ENCODE results near the gene YEATS4. TPM values are rescaled to one million over a fixed set of nuclear protein-coding genes. Genes with fewer than 3 reads are reported as not detected.

The YEATS4 gene
- polyA plus RNA-seq, 3 donors: 6.6 to 20.9 (median 16.0) TPM

DNA sequence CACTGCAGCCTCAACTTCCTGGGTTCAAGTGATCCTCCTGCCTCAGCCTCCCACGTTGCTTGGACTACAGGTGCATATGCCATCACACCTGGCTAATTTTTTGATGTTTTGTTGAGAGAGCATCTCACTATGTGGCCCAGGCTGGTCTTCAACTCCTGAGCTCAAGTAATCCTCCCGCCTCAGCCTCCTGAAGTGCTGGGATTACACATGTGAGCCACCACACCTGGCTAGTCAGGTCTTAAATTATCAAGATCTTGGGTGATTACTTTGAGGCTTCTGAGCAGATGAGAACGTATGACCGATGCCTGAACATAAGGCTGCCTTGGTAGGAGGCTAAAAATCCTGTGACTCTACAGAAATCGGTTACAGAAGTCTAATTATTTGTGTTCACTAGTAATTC lies 57.7 kb downstream of the YEATS4 start:
- Histone ChIP-seq H3K9me3 (replicated peaks in 1 of 2; ENCODE audit: control insufficient read depth in 1 of 2, insufficient read depth in 1 of 2, low read length in 2 of 2) (no peaks in the 10 kb centered on the region), H3K27me3 (ENCODE audit: control insufficient read depth in 2 of 2, insufficient read depth in 2 of 2, low read length in 2 of 2) (no peaks in the 10 kb centered on the region), H3K27ac (ENCODE audit: low read depth in 1 of 2, low read length in 2 of 2) (no peak overlapping the region), H3K36me3 (replicated peaks in 1 of 2; ENCODE audit: control insufficient read depth in 1 of 2, insufficient read depth in 2 of 2, low read length in 2 of 2) (no peaks in the 10 kb centered on the region), H3K79me2 (ENCODE audit: insufficient read depth, low read length) (no peaks in the 10 kb centered on the region), H4K20me1 (ENCODE audit: insufficient read depth, low read length) (no peaks in the 10 kb centered on the region), H3K4me3 (replicated peaks in 1 of 3; ENCODE audit: low read depth in 2 of 3, low read length in 3 of 3) (no peak overlapping the region), H3K4me2 (replicated peaks; ENCODE audit: extremely low read depth, low read length, poor library complexity, severe bottlenecking) (no peak overlapping the region), H3K4me1 (ENCODE audit: control insufficient read depth in 1 of 2, insufficient read depth in 2 of 2, low read length in 2 of 2) (no peaks in the 10 kb centered on the region), H2AFZ (ENCODE audit: insufficient read depth, low read depth, low read length, poor library complexity, severe bottlenecking) (no peak overlapping the region), H3K9ac (ENCODE audit: insufficient read depth, low read length, poor library complexity, severe bottlenecking) (no peak overlapping the region)
- Mint-ChIP-seq H3K4me1 (no peaks in the 10 kb centered on the region), H3K9me3 (peaks cover 0 to 3% (median 0%) of the 10 kb centered on the region in 7 donors), H3K4me3 (no peak overlapping the region), H3K27me3 (ENCODE audit: low read depth in 3 of 3) (no peaks in the 10 kb centered on the region), H3K27ac (peak overlapping the region in 2 of 7 donors; percentile 58 to 61), H3K36me3 (peaks cover 0 to 3% of the 10 kb centered on the region in 2 donors)
- no peak for DNase-seq
- intact Hi-C loops (cut with micrococcal nuclease): no loop called here
- TF ChIP-seq, protein P1, sequence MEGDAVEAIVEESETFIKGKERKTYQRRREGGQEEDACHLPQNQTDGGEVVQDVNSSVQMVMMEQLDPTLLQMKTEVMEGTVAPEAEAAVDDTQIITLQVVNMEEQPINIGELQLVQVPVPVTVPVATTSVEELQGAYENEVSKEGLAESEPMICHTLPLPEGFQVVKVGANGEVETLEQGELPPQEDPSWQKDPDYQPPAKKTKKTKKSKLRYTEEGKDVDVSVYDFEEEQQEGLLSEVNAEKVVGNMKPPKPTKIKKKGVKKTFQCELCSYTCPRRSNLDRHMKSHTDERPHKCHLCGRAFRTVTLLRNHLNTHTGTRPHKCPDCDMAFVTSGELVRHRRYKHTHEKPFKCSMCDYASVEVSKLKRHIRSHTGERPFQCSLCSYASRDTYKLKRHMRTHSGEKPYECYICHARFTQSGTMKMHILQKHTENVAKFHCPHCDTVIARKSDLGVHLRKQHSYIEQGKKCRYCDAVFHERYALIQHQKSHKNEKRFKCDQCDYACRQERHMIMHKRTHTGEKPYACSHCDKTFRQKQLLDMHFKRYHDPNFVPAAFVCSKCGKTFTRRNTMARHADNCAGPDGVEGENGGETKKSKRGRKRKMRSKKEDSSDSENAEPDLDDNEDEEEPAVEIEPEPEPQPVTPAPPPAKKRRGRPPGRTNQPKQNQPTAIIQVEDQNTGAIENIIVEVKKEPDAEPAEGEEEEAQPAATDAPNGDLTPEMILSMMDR (IDR thresholded peaks at IDR 0.05): no peak
- WGBS (ENCODE audit: insufficient coverage): 90% methylated on average over 5 of the region's 5 CpGs

DNA sequence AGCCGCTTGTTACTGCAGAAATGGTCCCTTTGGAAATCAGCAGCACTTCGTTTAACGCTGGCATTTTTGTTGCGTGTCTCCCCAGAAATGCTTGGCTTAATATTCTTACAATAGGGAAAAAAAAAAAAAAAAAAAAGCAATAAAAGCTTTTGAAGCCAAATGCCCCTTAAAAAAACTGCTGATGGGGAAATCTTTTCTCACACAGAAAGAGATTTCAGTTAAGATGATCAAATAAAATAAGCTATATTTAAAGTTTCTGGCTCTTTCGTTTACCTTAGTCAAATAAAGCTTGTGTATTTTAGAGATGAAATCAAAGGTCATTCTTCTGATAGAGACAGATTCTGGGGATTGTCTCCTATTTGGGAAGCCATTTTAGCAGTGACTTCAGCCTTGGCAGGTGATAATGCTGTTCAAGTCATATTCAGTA lies 58.2 kb downstream of the YEATS4 start:
- no CpG with 5 or more reads among the region's 5 CpGs for WGBS (ENCODE audit: insufficient coverage)
- H3K4me3 ChIP-seq (replicated peaks in 1 of 3; ENCODE audit: low read depth in 2 of 3, low read length in 3 of 3): no peak overlapping the region
- H3K9ac ChIP-seq (ENCODE audit: insufficient read depth, low read length, poor library complexity, severe bottlenecking): no peak overlapping the region
- H2AFZ ChIP-seq (ENCODE audit: insufficient read depth, low read depth, low read length, poor library complexity, severe bottlenecking): no peak overlapping the region
- H3K27ac ChIP-seq (ENCODE audit: low read depth in 1 of 2, low read length in 2 of 2): no peak overlapping the region
- TF ChIP-seq, protein P1 (IDR thresholded peaks at IDR 0.05): no peak
- H3K9me3 ChIP-seq (replicated peaks in 1 of 2; ENCODE audit: control insufficient read depth in 1 of 2, insufficient read depth in 1 of 2, low read length in 2 of 2): no peaks in the 10 kb centered on the region
- no peaks in the 10 kb centered on the region for H3K27me3 ChIP-seq (ENCODE audit: control insufficient read depth in 2 of 2, insufficient read depth in 2 of 2, low read length in 2 of 2)
- Mint-ChIP-seq H3K27ac (no peak overlapping the region), H3K9me3 (peaks cover 0 to 3% (median 0%) of the 10 kb centered on the region in 7 donors), H3K36me3 (peaks cover 0 to 3% of the 10 kb centered on the region in 2 donors), H3K27me3 (ENCODE audit: low read depth in 3 of 3) (no peaks in the 10 kb centered on the region), H3K4me3 (no peak overlapping the region), H3K4me1 (no peaks in the 10 kb centered on the region)
- H3K4me2 ChIP-seq (replicated peaks; ENCODE audit: extremely low read depth, low read length, poor library complexity, severe bottlenecking): no peak overlapping the region
- intact Hi-C loops (cut with micrococcal nuclease): no loop called here
- DNase-seq: no peak
- H4K20me1 ChIP-seq (ENCODE audit: insufficient read depth, low read length): no peaks in the 10 kb centered on the region
- no peaks in the 10 kb centered on the region for H3K4me1 ChIP-seq (ENCODE audit: control insufficient read depth in 1 of 2, insufficient read depth in 2 of 2, low read length in 2 of 2)
- no peaks in the 10 kb centered on the region for H3K36me3 ChIP-seq (replicated peaks in 1 of 2; ENCODE audit: control insufficient read depth in 1 of 2, insufficient read depth in 2 of 2, low read length in 2 of 2)
- no peaks in the 10 kb centered on the region for H3K79me2 ChIP-seq (ENCODE audit: insufficient read depth, low read length)
